ENCODE data around the gene MYMK. TPM values are rescaled to one million over a fixed set of nuclear protein-coding genes. Genes with fewer than 3 reads are reported as not detected.
A peak's percentile ranks its signal among the peaks of the same experiment; 100 is the strongest.

The MYMK gene
- total and polyA plus RNA-seq, 2 of the 13 experiments (the other 11 are each of a cell fraction or from before 2014, with no cell fraction given): not detected

- peak; percentile 92 for TF ChIP-seq AGO1 (IDR thresholded peaks at IDR 0.05; ENCODE audit: low read depth, low read length, poor library complexity, severe bottlenecking)
- TF ChIP-seq RFXANK (CRISPR knock-in tag; IDR thresholded peaks at IDR 0.05): no peak
- TF ChIP-seq ZNF530 (CRISPR knock-in tag; IDR thresholded peaks at IDR 0.05; ENCODE audit: low read depth): no peak
- no peak for TF ChIP-seq CHD4 (IDR thresholded peaks at IDR 0.05; ENCODE audit: borderline replicate concordance, low read length)
- TF ChIP-seq SMAD9 (CRISPR knock-in tag; IDR thresholded peaks at IDR 0.05): no peak
- no peak for TF ChIP-seq FOXC1 (CRISPR knock-in tag; IDR thresholded peaks at IDR 0.05; ENCODE audit: borderline replicate concordance)
- TF ChIP-seq ZNF280D (CRISPR knock-in tag; IDR thresholded peaks at IDR 0.05): no peak
- TF ChIP-seq ZNF263 (CRISPR knock-in tag; IDR thresholded peaks at IDR 0.05): 0 out of 2 replicates have a peak, but pooled peaks have one; percentile 41
- TF ChIP-seq CC2D1A (CRISPR knock-in tag; IDR thresholded peaks at IDR 0.05): no peak
- TF ChIP-seq AKAP8 (CRISPR knock-in tag; IDR thresholded peaks at IDR 0.05): 0 out of 2 replicates have a peak, but pooled peaks have one; percentile 22
- no peak for TF ChIP-seq ARNT2 (CRISPR knock-in tag; IDR thresholded peaks at IDR 0.05; ENCODE audit: low read depth)
- TF ChIP-seq SNAPC5 (CRISPR knock-in tag; IDR thresholded peaks at IDR 0.05; ENCODE audit: borderline replicate concordance): no peak
- TF ChIP-seq SMARCE1 (IDR thresholded peaks at IDR 0.05; ENCODE audit: borderline replicate concordance): no peak
- TF ChIP-seq ONECUT2 (CRISPR knock-in tag; IDR thresholded peaks at IDR 0.05): no peak
- TF ChIP-seq ZBTB21 (CRISPR knock-in tag; IDR thresholded peaks at IDR 0.05): no peak
- no peak for TF ChIP-seq E2F5 (CRISPR knock-in tag; conservative IDR thresholded peaks at IDR 0.05)
- TF ChIP-seq RELA (CRISPR knock-in tag; IDR thresholded peaks at IDR 0.05): no peak
- TF ChIP-seq FOSL2 (CRISPR knock-in tag; IDR thresholded peaks at IDR 0.05): no peak
- no peak for TF ChIP-seq ZBTB8A (CRISPR knock-in tag; IDR thresholded peaks at IDR 0.05; ENCODE audit: borderline replicate concordance, low read depth)
- no peak for TF ChIP-seq CREB3 (CRISPR knock-in tag; IDR thresholded peaks at IDR 0.05)
- TF ChIP-seq HCFC1 (IDR thresholded peaks at IDR 0.05; ENCODE audit: low read depth, low read length): no peak
- no peak for TF ChIP-seq ZFP36 (IDR thresholded peaks at IDR 0.05; ENCODE audit: borderline replicate concordance, low read depth, low read length, partially characterized antibody)
- no peak for TF ChIP-seq CREBL2 (CRISPR knock-in tag; IDR thresholded peaks at IDR 0.05; ENCODE audit: borderline replicate concordance)
- TF ChIP-seq ZNF343 (CRISPR knock-in tag; IDR thresholded peaks at IDR 0.05): no peak
- no peak for TF ChIP-seq KDM6A (CRISPR knock-in tag; IDR thresholded peaks at IDR 0.05; ENCODE audit: low read depth)
Observed at GRCh38 chr9:133471551-133472276, 53.0 kb downstream of the MYMK start (continued).
